HuH-7.5 (cell line): ENCODE results near the gene BCAS1.
"Not testable (repeated sequence)": the region's sequence is repeated elsewhere in the genome, so short reads cannot be mapped to it uniquely, and the experiment has no call there.

Experiments used
- DNase-seq: peaks from one replicate; pipeline ENCODE4 v3.0.0; 2011; ENCODE audit warnings: low spot score

BCAS1 gene

DNA sequence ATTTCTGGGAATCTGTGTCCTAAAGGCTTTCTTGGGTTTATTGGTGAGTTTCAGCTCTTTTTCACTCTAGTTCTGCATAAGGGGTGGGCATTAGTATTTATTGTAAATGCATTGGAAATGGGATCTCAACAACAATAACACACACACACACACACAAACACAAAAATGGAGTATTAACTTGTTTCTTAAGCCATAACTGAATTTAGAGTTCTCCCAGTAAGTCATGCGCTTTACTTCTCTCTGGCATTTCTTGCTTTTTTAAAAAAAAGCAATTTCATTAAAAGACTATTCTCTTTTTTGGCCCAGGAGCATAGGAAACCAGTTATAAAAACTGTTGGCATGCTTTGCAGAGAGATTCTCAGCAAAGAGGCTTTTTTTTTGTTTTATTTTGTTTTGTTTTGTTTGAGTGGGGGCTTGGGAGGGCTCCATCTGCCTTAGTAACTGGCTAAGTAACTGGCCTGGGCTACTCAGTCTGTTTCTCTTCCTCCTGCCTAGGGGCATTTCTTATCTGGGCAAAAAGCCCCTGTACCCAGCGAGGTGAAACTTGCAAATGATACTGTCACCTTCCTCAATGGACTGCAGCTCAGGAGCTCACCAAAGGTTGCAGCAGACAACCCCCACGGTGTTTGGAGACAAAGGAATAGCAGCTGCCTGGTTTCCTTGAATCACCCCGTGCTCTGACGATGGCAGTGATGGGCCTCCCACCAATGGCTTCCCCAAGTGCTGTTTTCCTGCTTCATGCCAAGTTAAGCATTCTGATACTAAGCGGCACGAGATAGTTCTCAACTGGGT is 128.5 kb downstream of the BCAS1 start:
- DNase-seq, result no peak

- no peak for DNase-seq
These were observed 129.4 kb downstream of the BCAS1 start for GRCh38 chr20:53940907-53941545.

- DNase-seq, result no peak
These were observed 130.1 kb downstream of the BCAS1 start for GRCh38 chr20:53940360-53940702.

DNA sequence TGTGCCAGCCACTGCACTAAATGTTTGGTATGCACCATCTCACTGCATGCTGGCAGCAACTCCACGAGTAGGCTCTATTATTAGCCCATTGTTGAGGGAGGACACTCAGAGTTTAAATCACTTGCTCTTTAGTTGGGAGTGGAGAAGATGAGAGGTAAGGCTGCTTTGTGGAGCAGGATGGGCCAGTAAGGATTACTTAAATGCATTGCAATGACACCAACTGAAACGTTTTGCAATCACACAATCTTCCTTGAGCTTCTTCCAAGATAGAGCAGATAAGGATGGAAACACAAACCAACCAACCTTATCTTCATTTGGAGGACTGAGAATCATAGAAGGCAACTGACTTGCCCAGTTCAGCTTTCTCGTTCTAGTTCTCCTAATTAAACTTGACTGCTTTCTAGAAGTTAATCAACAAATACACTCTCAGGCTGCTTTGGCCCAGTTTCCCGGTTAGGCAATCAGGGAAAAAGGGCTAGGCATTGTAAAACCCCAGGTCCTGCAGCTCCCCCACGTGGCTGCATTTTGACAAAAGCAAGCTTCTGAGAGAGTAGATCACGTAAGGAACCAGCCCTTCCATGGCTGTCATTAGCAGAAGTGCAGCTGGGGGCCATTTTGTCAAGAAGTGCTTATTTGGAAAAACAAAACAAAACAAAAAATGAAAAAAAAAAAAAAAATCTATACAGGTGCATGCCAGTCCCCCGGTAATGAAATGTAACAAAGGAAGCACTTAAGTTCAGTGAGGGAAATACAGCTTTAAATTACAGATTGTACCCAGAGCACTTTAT is 130.6 kb downstream of the BCAS1 start:
- DNase-seq, result peak; percentile 100

GRCh38 chr20:53939190-53939571 is 131.2 kb downstream of the BCAS1 start:
- no peak for DNase-seq

GRCh38 chr20:53938739-53939138 is 131.7 kb downstream of the BCAS1 start:
- no peak for DNase-seq

DNA sequence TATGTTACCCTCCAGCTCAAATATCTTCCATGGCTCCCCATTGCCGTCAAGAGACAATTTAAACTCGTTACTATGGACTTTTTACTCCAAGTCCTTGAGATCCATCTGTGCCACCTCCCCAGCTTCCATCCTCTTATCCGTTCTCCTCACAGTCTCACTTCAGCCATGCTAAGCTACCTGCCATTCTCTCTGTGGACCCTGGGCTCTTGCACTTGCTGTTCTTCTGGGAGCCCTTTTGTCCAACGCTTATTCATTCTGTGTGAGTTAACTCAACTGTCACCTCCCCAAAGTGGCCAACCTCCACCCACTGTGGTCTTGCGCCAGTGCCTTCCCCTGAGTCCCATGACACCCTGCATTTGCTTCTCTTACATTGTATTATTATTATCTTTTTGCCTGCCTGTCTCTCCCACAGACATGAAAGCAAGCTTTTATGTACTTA is 132.4 kb downstream of the BCAS1 start:
- no peak for DNase-seq

- DNase-seq, result no peak
These were observed 133.1 kb downstream of the BCAS1 start for GRCh38 chr20:53937339-53937741.

GRCh38 chr20:53935344-53936084 is 134.9 kb downstream of the BCAS1 start:
- no peak for DNase-seq

- DNase-seq, result no peak
These were observed 135.7 kb downstream of the BCAS1 start for GRCh38 chr20:53934421-53935343.

GRCh38 chr20:53933232-53933846 is 137.1 kb downstream of the BCAS1 start:
- DNase-seq, result no peak

- not testable (repeated sequence) for DNase-seq
These were observed 137.7 kb downstream of the BCAS1 start for GRCh38 chr20:53932655-53933192.

- no peak for DNase-seq
These were observed 138.8 kb downstream of the BCAS1 start for GRCh38 chr20:53931597-53931996.

DNA sequence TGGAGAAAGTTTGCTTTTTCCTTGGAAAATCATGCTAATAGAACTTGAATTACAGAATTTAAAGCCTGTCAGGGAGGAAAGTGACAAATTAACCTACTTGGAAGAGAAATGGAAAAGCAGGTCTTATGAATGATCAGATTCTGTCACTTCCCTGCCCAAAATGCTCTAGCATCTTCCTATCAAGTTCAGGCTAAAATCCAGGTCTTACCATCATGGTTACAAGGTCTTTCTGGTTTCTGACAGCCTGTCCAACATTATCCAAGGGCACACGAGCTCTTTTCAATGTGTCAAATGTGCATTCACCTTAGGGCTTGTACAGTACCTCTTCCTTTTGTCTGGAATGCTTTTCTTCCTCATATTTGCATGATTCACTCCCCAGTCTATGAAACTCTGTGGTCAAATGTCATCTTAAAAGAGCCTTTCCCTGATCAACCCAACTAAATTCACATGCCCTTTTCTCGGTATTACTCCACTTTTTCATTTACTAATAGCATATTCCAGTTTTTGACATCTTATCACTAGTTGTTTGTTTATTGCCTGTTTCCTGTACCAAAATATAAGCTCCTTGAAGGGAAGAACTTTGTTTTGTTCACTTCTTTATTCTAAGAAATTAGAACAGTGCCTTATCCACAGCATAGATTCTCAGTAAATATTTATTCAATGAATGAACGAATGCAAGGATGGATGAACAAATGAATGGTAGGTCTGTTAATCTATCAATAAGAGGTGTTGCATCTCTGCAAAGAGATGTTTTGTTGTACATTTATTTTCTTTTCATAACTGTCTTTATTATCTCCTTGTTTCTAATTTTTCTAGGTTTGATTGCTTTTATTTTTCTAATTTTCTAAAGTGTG is 139.5 kb downstream of the BCAS1 start:
- no peak for DNase-seq

- no peak for DNase-seq
These were observed 140.3 kb downstream of the BCAS1 start for GRCh38 chr20:53929974-53930650.

- no peak for DNase-seq
These were observed 141.0 kb downstream of the BCAS1 start for GRCh38 chr20:53929399-53929798.

GRCh38 chr20:53927990-53928389 is 142.4 kb downstream of the BCAS1 start:
- DNase-seq, result no peak

- peak; percentile 88 for DNase-seq
These were observed 143.9 kb downstream of the BCAS1 start for GRCh38 chr20:53926428-53927028.
